Astrocyte (in vitro differentiated cells and primary cell): ENCODE results near the gene NLRP9.

ENCODE experiments used
- EZH2 ChIP-seq: IDR thresholded peaks from 2 replicates; pipeline ENCODE4 v1.6.1; 2012; ENCODE audit warnings: mild to moderate bottlenecking, low read length, inconsistent platforms; ENCODE audit not compliant: insufficient read depth
- TF ChIP-seq, protein P1 (sequence below): IDR thresholded peaks from 2 replicates; pipeline ENCODE4 v1.5.1; 2011; ENCODE audit warnings: low read depth, mild to moderate bottlenecking, inconsistent platforms, low read length, moderate library complexity; ENCODE audit not compliant: insufficient read depth

- TF ChIP-seq, protein P1, sequence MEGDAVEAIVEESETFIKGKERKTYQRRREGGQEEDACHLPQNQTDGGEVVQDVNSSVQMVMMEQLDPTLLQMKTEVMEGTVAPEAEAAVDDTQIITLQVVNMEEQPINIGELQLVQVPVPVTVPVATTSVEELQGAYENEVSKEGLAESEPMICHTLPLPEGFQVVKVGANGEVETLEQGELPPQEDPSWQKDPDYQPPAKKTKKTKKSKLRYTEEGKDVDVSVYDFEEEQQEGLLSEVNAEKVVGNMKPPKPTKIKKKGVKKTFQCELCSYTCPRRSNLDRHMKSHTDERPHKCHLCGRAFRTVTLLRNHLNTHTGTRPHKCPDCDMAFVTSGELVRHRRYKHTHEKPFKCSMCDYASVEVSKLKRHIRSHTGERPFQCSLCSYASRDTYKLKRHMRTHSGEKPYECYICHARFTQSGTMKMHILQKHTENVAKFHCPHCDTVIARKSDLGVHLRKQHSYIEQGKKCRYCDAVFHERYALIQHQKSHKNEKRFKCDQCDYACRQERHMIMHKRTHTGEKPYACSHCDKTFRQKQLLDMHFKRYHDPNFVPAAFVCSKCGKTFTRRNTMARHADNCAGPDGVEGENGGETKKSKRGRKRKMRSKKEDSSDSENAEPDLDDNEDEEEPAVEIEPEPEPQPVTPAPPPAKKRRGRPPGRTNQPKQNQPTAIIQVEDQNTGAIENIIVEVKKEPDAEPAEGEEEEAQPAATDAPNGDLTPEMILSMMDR, result no peak
- TF ChIP-seq EZH2, result no peak
Measured at GRCh38 chr19:55711719-55712118, 26.5 kb downstream of the NLRP9 start.
